H9 (cell line): ENCODE data around the gene CAPN5. TPM values are rescaled to one million over a fixed set of nuclear protein-coding genes. Genes with fewer than 3 reads are reported as not detected.

Source experiments
- DNase-seq: peaks from one replicate; pipeline ENCODE4 v3.0.0-alpha.2; 2017
- H2AFZ ChIP-seq: one replicate; pipeline ENCODE4 v1.6.1; 2013; ENCODE audit warnings: mild to moderate bottlenecking, low read length, control low read depth, moderate library complexity
- H2AK5ac ChIP-seq: 2 replicates; pipeline ENCODE4 v1.6.1; 2013; ENCODE audit warnings: low read length, control low read depth, mixed read lengths; ENCODE audit not compliant: insufficient read length
- H2BK120ac ChIP-seq: one replicate; pipeline ENCODE4 v1.6.1; 2013; ENCODE audit warnings: low read depth, mild to moderate bottlenecking, low read length, control low read depth, inconsistent platforms; ENCODE audit not compliant: poor library complexity, severe bottlenecking
- H2BK12ac ChIP-seq: 2 replicates; pipeline ENCODE4 v1.6.1; 2013; ENCODE audit warnings: low read length, control low read depth, mixed read lengths, low read depth; ENCODE audit not compliant: insufficient read length
- H2BK15ac ChIP-seq: 2 replicates; pipeline ENCODE4 v1.6.1; 2013; ENCODE audit warnings: low read depth, low read length, control low read depth
- H2BK20ac ChIP-seq: one replicate; pipeline ENCODE4 v1.6.1; 2013; ENCODE audit warnings: low read depth, mild to moderate bottlenecking, low read length, control low read depth, inconsistent platforms; ENCODE audit not compliant: poor library complexity, severe bottlenecking
- H2BK5ac ChIP-seq: 2 replicates; pipeline ENCODE4 v1.6.1; 2013; ENCODE audit warnings: low read length, control low read depth, mixed read lengths; ENCODE audit not compliant: insufficient read length
- H3K14ac ChIP-seq: 2 replicates; pipeline ENCODE4 v1.6.1; 2013; ENCODE audit warnings: low read length, control low read depth; ENCODE audit not compliant: insufficient read depth
- H3K18ac ChIP-seq: 2 replicates; pipeline ENCODE4 v1.6.1; 2013; ENCODE audit warnings: low read depth, mild to moderate bottlenecking, mixed read lengths, low read length, control low read depth; ENCODE audit not compliant: insufficient read length
- H3K23ac ChIP-seq: 2 replicates; pipeline ENCODE4 v1.6.1; 2013; ENCODE audit warnings: low read length, control low read depth, mixed read lengths, low read depth; ENCODE audit not compliant: insufficient read length
- H3K23me2 ChIP-seq: 2 replicates; pipeline ENCODE4 v1.6.1; 2013; ENCODE audit warnings: low read depth, mild to moderate bottlenecking, mixed read lengths, low read length, control low read depth; ENCODE audit not compliant: insufficient read length, poor library complexity, severe bottlenecking
- H3K27ac ChIP-seq: 2 replicates; pipeline ENCODE4 v1.5.1; 2013; ENCODE audit warnings: low read length, control low read depth, mixed read lengths, low read depth; ENCODE audit not compliant: insufficient read length
- H3K27me3 ChIP-seq: 2 replicates; pipeline ENCODE4 v1.6.1; 2013; ENCODE audit warnings: low read length, control low read depth, inconsistent platforms; ENCODE audit not compliant: insufficient read depth
- H3K4ac ChIP-seq: 2 replicates; pipeline ENCODE4 v1.6.1; 2013; ENCODE audit warnings: low read depth, mild to moderate bottlenecking, control low read depth, inconsistent platforms, low read length, moderate library complexity
- H3K4me1 ChIP-seq: 2 replicates; pipeline ENCODE4 v1.6.1; 2013; ENCODE audit warnings: low read length, control low read depth, inconsistent platforms; ENCODE audit not compliant: insufficient read depth
- H3K4me2 ChIP-seq: 2 replicates; pipeline ENCODE4 v1.6.1; 2013; ENCODE audit warnings: low read length, control low read depth, mixed read lengths; ENCODE audit not compliant: insufficient read length, insufficient read depth
- H3K56ac ChIP-seq: 2 replicates; pipeline ENCODE4 v1.6.1; 2013; ENCODE audit warnings: low read depth, mild to moderate bottlenecking, mixed read lengths, low read length, control low read depth; ENCODE audit not compliant: insufficient read length
- H3K79me1 ChIP-seq: 2 replicates; pipeline ENCODE4 v1.6.1; 2013; ENCODE audit warnings: low read depth, mild to moderate bottlenecking, moderate library complexity, low read length, control low read depth, inconsistent platforms; ENCODE audit not compliant: insufficient read depth, poor library complexity, severe bottlenecking
- H3K79me2 ChIP-seq: 2 replicates; pipeline ENCODE4 v1.6.1; 2013; ENCODE audit warnings: low read length, control low read depth, inconsistent platforms; ENCODE audit not compliant: insufficient read depth
- H3K9ac ChIP-seq: 2 replicates; pipeline ENCODE4 v1.6.1; 2013; ENCODE audit warnings: low read length, control low read depth, mixed read lengths; ENCODE audit not compliant: insufficient read length; ENCODE audit errors: extremely low read depth
- H3K9me3 ChIP-seq: one replicate; pipeline ENCODE4 v1.6.1; 2013; ENCODE audit warnings: low read depth, low read length, inconsistent platforms; ENCODE audit not compliant: control insufficient read depth
- H3T11ph ChIP-seq: one replicate; pipeline ENCODE4 v1.6.1; 2013; ENCODE audit warnings: mild to moderate bottlenecking, low read length, control low read depth, inconsistent platforms
- H4K20me1 ChIP-seq: one replicate; pipeline ENCODE4 v1.6.1; 2013; ENCODE audit not compliant: control insufficient read depth, insufficient read length, insufficient read depth
- H4K5ac ChIP-seq: 2 replicates; pipeline ENCODE4 v1.6.1; 2013; ENCODE audit warnings: low read depth, mild to moderate bottlenecking, mixed read lengths, low read length, control low read depth; ENCODE audit not compliant: insufficient read length
- H4K8ac ChIP-seq: replicated peaks from 2 replicates; pipeline ENCODE4 v1.6.1; 2013; ENCODE audit warnings: low read length, control low read depth, mixed read lengths, low read depth; ENCODE audit not compliant: insufficient read length
- H4K91ac ChIP-seq: 2 replicates; pipeline ENCODE4 v1.6.1; 2013; ENCODE audit warnings: low read depth, mild to moderate bottlenecking, moderate library complexity, mixed read lengths, low read length, control low read depth; ENCODE audit not compliant: insufficient read length
- H3K27ac Mint-ChIP-seq, 3 experiments: 2 replicates in 2 of 3; 3 replicates in 1 of 3; pipeline ENCODE4 v1.8.0; 2020 to 2021; ENCODE audit warnings: mixed read lengths in 3 of 3, mild to moderate bottlenecking in 1 of 3, moderate library complexity in 1 of 3
- H3K27me3 Mint-ChIP-seq: 2 replicates; pipeline ENCODE4 v1.8.0; 2021; ENCODE audit warnings: low read depth, mild to moderate bottlenecking, moderate library complexity, mixed read lengths
- H3K36me3 Mint-ChIP-seq, 3 experiments: 2 replicates in 2 of 3; 3 replicates in 1 of 3; pipeline ENCODE4 v1.8.0; 2020 to 2021; ENCODE audit warnings: low read depth in 3 of 3, mixed read lengths in 3 of 3; ENCODE audit not compliant: insufficient read depth in 1 of 3
- H3K4me1 Mint-ChIP-seq, 2 experiments: 2 replicates each; pipeline ENCODE4 v1.8.0; 2020; ENCODE audit warnings: mixed read lengths in 2 of 2
- H3K4me3 Mint-ChIP-seq, 2 experiments: 2 replicates in 1 of 2; 3 replicates in 1 of 2; pipeline ENCODE4 v1.8.0; 2020 to 2021; ENCODE audit warnings: mild to moderate bottlenecking in 2 of 2, mixed read lengths in 2 of 2, moderate library complexity in 1 of 2
- H3K9me3 Mint-ChIP-seq, 2 experiments: 2 replicates in 1 of 2; 3 replicates in 1 of 2; pipeline ENCODE4 v1.8.0; 2020; ENCODE audit warnings: mild to moderate bottlenecking in 2 of 2, mixed read lengths in 2 of 2, moderate library complexity in 1 of 2
- WGBS: extraction: QIAGEN DNeasy Blood & Tissue Kit; methylation state at CpG from one replicate; pipeline ENCODE4 v1.1.7; 2013; ENCODE audit warnings: missing lambda C conversion rate, low lambda C conversion rate, mixed read lengths; ENCODE audit not compliant: insufficient read length; ENCODE audit errors: extremely low coverage; 5-methylcytosine and 5-hydroxymethylcytosine counted together
- total RNA-seq: library from RNA; stranded (reverse); gene quantifications from 2 replicates; pipeline ENCODE4 v1.2.1, GENCODE V29; 2021
- TF ChIP-seq, protein P1 (sequence below): fragments of 200-600 bp; sonication (generic); conservative IDR thresholded peaks from 3 replicates; pipeline ENCODE4 v1.8.0; 2021; ENCODE audit warnings: antibody characterized with exemption, mild to moderate bottlenecking

The CAPN5 gene
- total RNA-seq, 1 experiment from 2014 or later, result 16.7 TPM

GRCh38 chr11:77163271-77163670 is 96.5 kb downstream of the CAPN5 start:
- H3K4ac ChIP-seq, result no peak overlapping the region
- no peak overlapping the region for H3K9ac ChIP-seq
- no peak overlapping the region for H3K4me3 Mint-ChIP-seq
- no CpG with 5 or more reads among the region's 6 CpGs for WGBS
- no peak overlapping the region for H2AFZ ChIP-seq
- no peak overlapping the region for H4K8ac ChIP-seq
- no peak overlapping the region for H3K27ac Mint-ChIP-seq
- H2BK20ac ChIP-seq, result no peak overlapping the region
- H3K4me1 ChIP-seq, result no peaks in the 10 kb centered on the region
- peaks cover 4% of the 10 kb centered on the region for H3K27me3 Mint-ChIP-seq
- no peak overlapping the region for H2BK5ac ChIP-seq
- H2BK15ac ChIP-seq, result no peak overlapping the region
- H3K79me1 ChIP-seq, result no peaks in the 10 kb centered on the region
- H2AK5ac ChIP-seq, result no peak overlapping the region
- no peak overlapping the region for H3K23ac ChIP-seq
- no peaks in the 10 kb centered on the region for H3K79me2 ChIP-seq
- TF ChIP-seq, protein P1, sequence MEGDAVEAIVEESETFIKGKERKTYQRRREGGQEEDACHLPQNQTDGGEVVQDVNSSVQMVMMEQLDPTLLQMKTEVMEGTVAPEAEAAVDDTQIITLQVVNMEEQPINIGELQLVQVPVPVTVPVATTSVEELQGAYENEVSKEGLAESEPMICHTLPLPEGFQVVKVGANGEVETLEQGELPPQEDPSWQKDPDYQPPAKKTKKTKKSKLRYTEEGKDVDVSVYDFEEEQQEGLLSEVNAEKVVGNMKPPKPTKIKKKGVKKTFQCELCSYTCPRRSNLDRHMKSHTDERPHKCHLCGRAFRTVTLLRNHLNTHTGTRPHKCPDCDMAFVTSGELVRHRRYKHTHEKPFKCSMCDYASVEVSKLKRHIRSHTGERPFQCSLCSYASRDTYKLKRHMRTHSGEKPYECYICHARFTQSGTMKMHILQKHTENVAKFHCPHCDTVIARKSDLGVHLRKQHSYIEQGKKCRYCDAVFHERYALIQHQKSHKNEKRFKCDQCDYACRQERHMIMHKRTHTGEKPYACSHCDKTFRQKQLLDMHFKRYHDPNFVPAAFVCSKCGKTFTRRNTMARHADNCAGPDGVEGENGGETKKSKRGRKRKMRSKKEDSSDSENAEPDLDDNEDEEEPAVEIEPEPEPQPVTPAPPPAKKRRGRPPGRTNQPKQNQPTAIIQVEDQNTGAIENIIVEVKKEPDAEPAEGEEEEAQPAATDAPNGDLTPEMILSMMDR, result no peak
- H3K4me2 ChIP-seq, result no peak overlapping the region
- H3K27ac ChIP-seq, result no peak overlapping the region
- H3K56ac ChIP-seq, result no peak overlapping the region
- DNase-seq, result no peak
- H3K14ac ChIP-seq, result no peak overlapping the region
- H3K4me1 Mint-ChIP-seq, result 0 out of 4 replicates have a peak, but pooled peaks cover 0 to 3% of the 10 kb centered on the region in 2 experiments
- H3K36me3 Mint-ChIP-seq, result no peaks in the 10 kb centered on the region
- H3K9me3 Mint-ChIP-seq, result no peaks in the 10 kb centered on the region
- H3K23me2 ChIP-seq, result no peaks in the 10 kb centered on the region
- H4K91ac ChIP-seq, result no peak overlapping the region
- H4K20me1 ChIP-seq, result no peaks in the 10 kb centered on the region
- H3K9me3 ChIP-seq, result no peaks in the 10 kb centered on the region
- H2BK120ac ChIP-seq, result no peak overlapping the region
- no peak overlapping the region for H3T11ph ChIP-seq
- no peaks in the 10 kb centered on the region for H3K27me3 ChIP-seq
- H2BK12ac ChIP-seq, result no peak overlapping the region
- H4K5ac ChIP-seq, result no peak overlapping the region
- H3K18ac ChIP-seq, result no peak overlapping the region
